OCI-LY1 (cell line): ENCODE measurements around the gene MTHFD1L.

Source experiments
- EZH2 ChIP-seq: fragments of 200-600 bp; sonication (generic), shearing (Covaris generic); IDR thresholded peaks from 2 replicates; pipeline ENCODE4 v1.8.0; 2017; ENCODE audit warnings: borderline replicate concordance, mixed run types, mild to moderate bottlenecking, antibody characterized with exemption, low read length, moderate library complexity, mixed read lengths
- TF ChIP-seq, protein P1 (sequence below): fragments of 200-600 bp; sonication (generic), shearing (Covaris generic); IDR thresholded peaks from 2 replicates; pipeline ENCODE4 v1.5.1; 2017; ENCODE audit warnings: mild to moderate bottlenecking, antibody characterized with exemption, low read length, moderate library complexity, mixed read lengths

GRCh38 chr6:151136141-151136755 lies 270.7 kb downstream of the MTHFD1L start:
- TF ChIP-seq, protein P1, sequence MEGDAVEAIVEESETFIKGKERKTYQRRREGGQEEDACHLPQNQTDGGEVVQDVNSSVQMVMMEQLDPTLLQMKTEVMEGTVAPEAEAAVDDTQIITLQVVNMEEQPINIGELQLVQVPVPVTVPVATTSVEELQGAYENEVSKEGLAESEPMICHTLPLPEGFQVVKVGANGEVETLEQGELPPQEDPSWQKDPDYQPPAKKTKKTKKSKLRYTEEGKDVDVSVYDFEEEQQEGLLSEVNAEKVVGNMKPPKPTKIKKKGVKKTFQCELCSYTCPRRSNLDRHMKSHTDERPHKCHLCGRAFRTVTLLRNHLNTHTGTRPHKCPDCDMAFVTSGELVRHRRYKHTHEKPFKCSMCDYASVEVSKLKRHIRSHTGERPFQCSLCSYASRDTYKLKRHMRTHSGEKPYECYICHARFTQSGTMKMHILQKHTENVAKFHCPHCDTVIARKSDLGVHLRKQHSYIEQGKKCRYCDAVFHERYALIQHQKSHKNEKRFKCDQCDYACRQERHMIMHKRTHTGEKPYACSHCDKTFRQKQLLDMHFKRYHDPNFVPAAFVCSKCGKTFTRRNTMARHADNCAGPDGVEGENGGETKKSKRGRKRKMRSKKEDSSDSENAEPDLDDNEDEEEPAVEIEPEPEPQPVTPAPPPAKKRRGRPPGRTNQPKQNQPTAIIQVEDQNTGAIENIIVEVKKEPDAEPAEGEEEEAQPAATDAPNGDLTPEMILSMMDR: no peak
- TF ChIP-seq EZH2: no peak
